Hepatocyte (in vitro differentiated cells): Measurements from ENCODE around the gene ROBO1.

Source experiments
- CTCF ChIP-seq: fragments of 200-600 bp; sonication (generic); IDR thresholded peaks from 2 replicates; pipeline ENCODE4 v1.5.1; 2016; ENCODE audit warnings: antibody characterized with exemption, mild to moderate bottlenecking; ENCODE audit not compliant: poor library complexity
- EZH2phosphoT487 ChIP-seq: fragments of 200-600 bp; sonication (generic); IDR thresholded peaks from one replicate; pipeline ENCODE4 v1.6.1; 2018; ENCODE audit warnings: antibody characterized with exemption, mild to moderate bottlenecking, low read depth, moderate library complexity; ENCODE audit not compliant: unreplicated experiment, severe bottlenecking

DNA sequence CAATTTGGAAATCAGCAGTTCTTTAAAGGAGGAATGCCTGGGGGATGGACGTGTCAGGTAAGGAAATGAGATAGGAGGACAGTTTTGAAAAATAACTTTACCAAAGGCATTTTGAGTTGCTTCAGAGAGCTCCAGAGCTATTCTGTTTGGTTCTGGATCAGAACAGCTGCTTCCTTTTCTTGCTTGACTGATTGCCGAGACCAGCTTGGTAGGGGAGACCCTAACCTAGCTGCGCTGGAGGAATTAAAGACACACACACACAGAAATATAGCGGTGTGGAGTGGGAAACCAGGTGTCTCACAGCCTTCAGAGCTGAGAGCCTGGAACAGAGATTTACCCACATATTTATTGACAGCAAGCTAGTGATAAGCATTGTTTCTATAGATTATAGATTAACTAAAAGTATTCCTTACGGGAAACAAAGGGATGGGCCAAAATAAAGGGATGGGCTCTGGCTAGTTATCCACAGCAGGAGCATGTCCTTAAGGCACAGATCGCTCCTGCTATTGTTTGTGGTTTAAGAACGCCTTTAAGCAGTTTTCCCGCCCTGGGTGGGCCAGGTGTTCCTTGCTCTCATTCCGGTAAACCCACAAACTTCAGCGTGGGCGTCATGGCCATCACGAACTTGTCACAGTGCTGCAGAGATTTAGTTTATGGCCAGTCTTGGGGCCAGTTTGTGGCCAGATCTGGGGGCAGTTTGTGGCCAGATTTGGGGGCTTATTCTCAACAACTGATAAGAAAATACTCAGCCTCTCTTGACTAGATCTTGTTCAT lies 556.0 kb downstream of the ROBO1 start:
- TF ChIP-seq CTCF (no peak), EZH2phosphoT487 (no peak)
